GM21528 (cell line): ENCODE measurements around the gene PBX3.
"Not testable (repeated sequence)": the region's sequence is repeated elsewhere in the genome, so short reads cannot be mapped to it uniquely, and the experiment has no call there.

Experiments used
- ATAC-seq: cut with Tn5 transposase; IDR thresholded peaks from one replicate; pipeline ENCODE4 v1.9.1; 2021; ENCODE audit warnings: mild to moderate bottlenecking, moderate library complexity; ENCODE audit not compliant: unreplicated experiment, low FRiP score

PBX3 gene

GRCh38 chr9:125820100-125820804 is 73.1 kb downstream of the PBX3 start:
- ATAC-seq: no peak

GRCh38 chr9:125821078-125821477 is 73.9 kb downstream of the PBX3 start:
- ATAC-seq: no peak

- no peak for ATAC-seq
Observed at GRCh38 chr9:125822160-125822559, 75.0 kb downstream of the PBX3 start.

DNA sequence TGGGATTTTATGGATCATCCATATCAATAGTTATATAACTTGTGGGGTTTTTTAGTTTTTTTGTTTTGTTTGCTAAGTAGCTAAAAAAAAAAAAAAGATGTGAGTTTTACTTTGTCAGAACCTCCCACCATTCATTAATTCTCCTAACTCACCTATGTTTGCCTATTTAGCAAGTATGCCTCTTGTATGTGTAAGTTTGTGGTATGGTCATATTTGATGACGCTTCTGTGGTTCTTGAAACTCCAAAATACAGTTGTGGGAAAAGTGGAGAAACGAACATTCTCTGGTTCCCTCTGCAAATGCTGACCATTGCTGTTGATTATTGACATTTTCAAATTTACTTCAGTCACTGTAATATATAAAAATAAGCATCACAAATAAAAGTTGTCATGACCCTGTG is 75.7 kb downstream of the PBX3 start:
- ATAC-seq: no peak

- ATAC-seq: not testable (repeated sequence)
Observed at GRCh38 chr9:125823874-125824406, 76.8 kb downstream of the PBX3 start.

DNA sequence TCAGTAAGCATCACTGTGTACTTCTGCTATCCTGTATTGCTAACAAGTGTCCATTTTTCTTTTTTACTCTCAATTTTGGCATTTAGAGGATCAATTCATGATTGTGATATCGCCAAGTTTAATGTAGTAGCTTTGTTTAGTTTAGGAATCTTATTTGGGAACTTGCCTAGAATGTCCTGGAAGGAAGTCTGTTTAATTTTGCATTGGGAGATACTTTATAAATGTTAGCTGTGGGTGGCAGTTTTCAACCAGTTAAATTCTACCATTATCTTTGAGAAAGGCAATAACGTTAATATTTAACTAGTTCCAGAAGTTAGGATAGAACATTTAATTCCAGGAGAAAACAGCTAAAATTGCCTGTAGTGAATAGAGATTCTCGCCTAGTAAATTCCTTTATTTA is 78.6 kb downstream of the PBX3 start:
- no peak for ATAC-seq

DNA sequence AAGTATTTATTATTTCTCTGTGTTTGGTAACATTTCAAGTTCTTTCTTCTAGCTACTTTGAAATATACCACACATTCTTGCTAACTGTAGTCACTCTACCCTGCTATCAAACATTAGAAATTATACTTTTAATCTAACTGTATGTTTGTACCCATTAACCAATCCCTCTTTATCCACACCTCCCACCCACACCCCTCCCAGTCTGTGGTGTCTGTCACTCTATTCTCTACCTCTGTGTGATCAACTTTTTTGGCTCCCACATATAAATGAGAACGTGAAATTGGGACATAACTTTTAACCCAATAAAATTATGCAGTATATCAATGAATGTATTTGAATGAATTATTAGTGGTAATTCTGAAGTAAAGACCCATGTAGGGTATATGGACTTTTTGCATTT is 79.7 kb downstream of the PBX3 start:
- ATAC-seq: no peak

- peak; percentile 49 for ATAC-seq
Observed at GRCh38 chr9:125829743-125830142, 82.6 kb downstream of the PBX3 start.

- ATAC-seq: no peak
Observed at GRCh38 chr9:125831054-125831453, 83.9 kb downstream of the PBX3 start.

GRCh38 chr9:125831616-125832015 is 84.4 kb downstream of the PBX3 start:
- ATAC-seq: no peak

- no peak for ATAC-seq
Observed at GRCh38 chr9:125835655-125836054, 88.5 kb downstream of the PBX3 start.

DNA sequence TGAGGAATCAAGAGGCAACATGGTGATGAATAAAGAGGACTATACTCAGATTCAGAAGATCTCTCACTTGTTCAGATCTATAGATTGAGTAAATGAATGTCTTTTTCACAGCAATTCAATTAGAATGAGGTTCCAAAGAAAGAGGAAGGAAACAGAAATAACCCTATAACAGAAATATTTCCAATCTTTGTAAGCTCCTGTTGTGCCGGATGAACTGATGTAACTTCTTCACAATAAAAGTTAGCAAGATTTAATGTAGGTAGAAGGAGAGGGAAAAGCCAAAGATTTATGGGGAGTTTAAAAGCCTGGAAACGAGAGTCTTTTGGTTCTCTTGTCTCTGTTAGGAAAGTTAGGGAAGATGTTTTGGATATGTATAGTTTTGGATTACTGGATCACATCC is 92.1 kb downstream of the PBX3 start:
- no peak for ATAC-seq

DNA sequence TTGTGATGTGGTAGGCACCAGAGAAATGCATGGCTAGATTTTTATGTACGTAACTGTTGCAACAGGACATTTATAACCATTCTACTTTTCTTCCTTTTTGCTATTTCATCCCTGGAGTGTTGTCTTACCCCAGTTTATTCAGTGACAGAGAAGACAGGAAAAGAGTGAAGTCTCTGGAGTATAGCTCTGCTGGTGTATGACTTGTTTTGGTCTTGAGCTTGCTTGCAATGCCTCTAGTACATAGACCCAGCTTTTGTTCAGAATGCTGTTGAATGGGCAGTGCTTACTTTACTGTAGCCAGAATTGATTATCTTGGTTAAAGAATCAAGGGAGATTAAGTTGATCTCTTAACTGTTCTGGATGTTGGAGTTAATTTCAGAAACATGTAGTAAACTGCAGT is 94.3 kb downstream of the PBX3 start:
- ATAC-seq: no peak

DNA sequence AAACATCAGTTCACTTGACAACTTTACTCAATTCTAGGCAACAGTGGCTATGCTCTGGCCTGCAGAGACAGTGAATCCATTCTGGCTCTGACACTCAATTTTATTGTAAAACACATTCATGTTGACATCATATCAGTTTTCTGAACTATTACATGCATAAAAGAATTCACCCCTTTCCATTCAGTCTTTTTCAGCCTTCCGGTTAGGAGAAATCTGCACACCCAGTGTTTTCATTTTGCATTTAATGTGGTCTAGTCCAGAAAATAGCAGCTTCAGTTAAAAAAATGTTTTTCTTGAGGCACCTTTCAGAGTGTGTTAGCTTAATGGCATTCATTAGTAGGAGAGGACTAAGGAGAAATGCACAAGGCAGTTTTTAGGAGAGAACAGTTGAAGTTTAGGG is 95.1 kb downstream of the PBX3 start:
- no peak for ATAC-seq

- ATAC-seq: no peak
Observed at GRCh38 chr9:125843646-125844045, 96.5 kb downstream of the PBX3 start.

GRCh38 chr9:125844611-125845010 is 97.4 kb downstream of the PBX3 start:
- no peak for ATAC-seq

DNA sequence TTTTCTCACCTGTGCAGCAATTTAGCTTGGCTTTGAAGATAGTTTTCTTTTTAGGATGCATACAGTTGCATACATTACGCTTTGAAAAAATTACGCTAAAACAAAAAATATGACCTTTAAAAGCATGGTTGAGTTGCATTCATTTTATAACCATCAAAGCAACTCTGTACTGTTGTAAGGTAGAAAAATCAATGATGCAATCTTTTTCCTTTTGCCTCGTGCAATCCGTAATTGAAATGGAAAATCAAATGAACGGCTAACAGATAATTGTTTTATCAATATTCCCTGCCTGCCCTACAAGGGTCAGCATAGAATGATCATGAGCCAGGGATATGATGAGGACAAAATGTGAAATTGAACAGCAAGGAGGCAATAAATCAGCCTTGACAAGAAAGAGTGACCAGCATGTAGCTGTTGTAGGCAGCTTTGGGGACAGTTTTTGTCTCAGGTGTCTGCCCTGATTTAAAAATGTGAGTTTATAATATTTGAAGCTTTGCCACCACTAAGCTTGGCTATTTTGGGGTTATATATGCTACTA is 98.2 kb downstream of the PBX3 start:
- no peak for ATAC-seq

- ATAC-seq: no peak
Observed at GRCh38 chr9:125847735-125848134, 100.6 kb downstream of the PBX3 start.

DNA sequence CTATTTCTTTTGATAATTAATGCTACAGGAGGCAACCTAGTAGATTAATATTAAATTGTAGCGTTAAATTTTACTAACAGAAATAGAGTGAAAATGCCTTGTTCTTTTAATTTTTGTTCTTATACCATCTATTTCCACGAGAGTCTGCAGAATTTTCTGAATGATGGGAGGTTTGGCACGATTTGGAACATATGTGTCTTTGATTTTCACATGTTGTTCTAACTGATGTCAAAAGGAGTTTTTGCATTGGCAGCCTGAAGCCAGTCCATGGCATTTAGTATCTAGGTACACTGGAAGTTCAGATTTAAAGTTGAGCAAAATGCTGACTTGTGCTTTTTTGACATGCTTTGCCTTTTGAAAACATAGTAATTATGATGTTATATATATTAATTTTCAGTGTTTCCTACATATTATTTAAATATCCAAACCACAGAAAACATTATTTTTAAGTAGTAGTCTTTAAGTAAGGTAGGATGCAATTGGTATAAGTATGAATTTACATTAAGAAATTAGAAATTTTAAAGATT is 103.0 kb downstream of the PBX3 start:
- no peak for ATAC-seq

GRCh38 chr9:125850763-125851162 is 103.6 kb downstream of the PBX3 start:
- no peak for ATAC-seq

- no peak for ATAC-seq
Observed at GRCh38 chr9:125851979-125852378, 104.8 kb downstream of the PBX3 start.

- ATAC-seq: no peak
Observed at GRCh38 chr9:125852386-125852785, 105.2 kb downstream of the PBX3 start.
